Middle frontal gyrus (tissue), 1 donor: Measurements from ENCODE around the gene SLC16A4.

Experiments used
- DNase-seq: peaks from one replicate; pipeline ENCODE4 v3.0.0-alpha.2; 2015; ENCODE audit warnings: low spot score; ENCODE audit errors: extremely low spot score

Gene SLC16A4

DNA sequence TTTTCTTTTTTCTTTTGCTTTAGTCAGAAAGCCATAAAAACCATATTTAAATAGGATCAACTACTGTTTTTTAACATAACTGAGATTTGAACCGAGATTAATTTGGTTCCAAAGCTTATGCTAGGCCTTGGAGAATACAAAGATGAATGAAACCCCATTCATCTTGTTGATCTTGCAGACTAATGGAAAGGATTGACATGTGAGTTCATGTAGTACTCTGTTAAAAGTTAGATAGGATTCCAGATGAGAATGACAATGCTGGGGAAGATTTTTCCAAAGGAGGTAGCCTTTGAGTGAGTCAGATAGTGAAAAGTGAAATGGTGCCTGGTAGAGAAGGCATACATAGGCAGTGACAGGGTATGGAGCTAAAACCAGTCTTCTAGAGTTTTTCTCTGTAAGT is 29.0 kb downstream of the SLC16A4 start:
- DNase-seq, result no peak

DNA sequence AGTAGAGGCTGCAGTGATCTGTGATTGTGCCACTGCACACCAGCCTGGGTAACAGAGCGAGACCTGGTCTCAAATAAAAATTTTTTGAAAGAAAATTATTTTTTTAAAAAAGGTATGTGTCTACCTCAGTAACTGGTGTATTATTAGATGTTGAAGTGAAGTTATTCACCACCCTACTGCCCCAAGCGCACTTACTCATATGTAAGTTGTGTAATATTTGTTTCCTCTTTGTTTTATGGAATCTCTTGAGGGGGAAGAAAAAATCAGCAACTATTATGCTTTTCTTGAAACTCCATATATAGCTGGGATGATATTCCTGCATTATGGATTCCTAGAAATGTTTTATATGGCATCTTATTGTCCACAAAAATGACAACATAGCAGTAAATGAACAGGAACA is 30.4 kb downstream of the SLC16A4 start:
- DNase-seq, result no peak

GRCh38 chr1:110356379-110356778 is 34.4 kb downstream of the SLC16A4 start:
- DNase-seq, result no peak

DNA sequence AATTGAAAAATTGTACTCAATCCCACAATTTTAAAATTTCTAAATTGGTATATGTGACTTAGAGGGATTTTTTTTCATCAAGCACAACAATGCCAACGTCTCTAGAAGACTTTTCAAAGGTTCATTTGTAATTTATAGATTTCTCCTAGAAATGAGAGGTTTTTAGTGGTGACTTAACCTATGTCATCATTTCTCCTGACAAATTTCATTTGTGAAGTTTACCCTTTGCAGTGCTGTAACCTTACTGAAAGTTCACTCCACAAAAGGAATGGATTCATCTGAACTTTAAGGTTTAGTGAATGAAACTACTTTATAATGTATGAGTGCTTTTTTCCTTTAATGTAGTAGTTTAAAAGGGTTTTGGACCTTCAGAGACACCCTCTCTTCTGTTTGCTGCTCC is 35.5 kb downstream of the SLC16A4 start:
- no peak for DNase-seq

DNA sequence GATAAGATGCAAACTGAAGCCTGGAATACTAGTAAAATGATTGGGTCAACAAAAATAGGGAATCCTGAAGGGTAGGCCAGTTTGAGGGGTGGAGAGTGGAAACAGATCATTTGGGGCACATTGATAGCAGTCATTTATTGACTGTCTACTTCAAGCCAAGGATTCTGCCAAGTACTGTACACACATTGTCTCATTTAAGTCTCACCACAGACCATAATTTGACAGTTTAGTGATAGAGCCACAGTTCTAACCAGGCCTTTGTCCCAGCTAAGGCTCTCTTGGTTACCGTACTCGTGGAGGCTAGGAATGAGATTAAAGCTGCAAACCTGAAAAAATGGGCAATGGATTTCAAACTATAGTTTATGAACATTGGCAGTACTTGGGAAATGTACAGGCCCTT is 40.5 kb downstream of the SLC16A4 start:
- DNase-seq, result no peak

GRCh38 chr1:110348771-110349170 is 42.1 kb downstream of the SLC16A4 start:
- DNase-seq, result no peak

- DNase-seq, result no peak
Observed at GRCh38 chr1:110348050-110348449, 42.8 kb downstream of the SLC16A4 start.

DNA sequence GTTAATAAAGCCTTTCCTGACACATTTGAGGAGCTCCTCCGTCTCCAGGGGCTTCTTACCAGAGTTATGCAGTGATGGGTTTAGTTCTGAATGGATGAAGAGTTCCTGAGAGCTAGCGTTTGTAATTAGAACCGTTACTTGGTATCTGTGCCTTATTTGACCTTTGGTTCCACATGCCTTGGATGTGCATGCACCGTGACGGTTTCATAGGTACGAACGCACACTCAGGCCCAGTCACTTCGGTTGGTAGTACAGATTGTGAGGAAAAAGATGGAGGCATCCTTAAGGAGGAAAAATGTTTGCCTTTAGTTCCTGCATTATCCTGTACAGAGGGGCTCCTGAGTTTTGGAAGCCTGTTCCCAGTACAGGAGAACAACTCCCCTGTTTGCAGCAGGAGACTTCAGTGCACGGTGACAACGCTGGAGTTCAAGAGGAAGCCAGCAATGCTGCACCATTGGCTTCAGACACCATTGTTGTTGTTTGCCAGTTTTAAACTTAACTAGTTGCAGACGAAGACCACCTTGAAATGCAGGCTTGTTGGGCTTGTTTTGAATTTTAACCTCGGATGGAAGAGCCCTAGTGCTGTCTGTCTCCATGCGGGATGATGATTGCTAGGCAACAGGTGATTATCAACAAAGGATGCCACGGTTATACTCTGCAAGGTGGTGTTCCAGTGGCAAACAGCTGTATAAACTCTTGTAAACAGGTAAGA is 43.5 kb downstream of the SLC16A4 start:
- no peak for DNase-seq

DNA sequence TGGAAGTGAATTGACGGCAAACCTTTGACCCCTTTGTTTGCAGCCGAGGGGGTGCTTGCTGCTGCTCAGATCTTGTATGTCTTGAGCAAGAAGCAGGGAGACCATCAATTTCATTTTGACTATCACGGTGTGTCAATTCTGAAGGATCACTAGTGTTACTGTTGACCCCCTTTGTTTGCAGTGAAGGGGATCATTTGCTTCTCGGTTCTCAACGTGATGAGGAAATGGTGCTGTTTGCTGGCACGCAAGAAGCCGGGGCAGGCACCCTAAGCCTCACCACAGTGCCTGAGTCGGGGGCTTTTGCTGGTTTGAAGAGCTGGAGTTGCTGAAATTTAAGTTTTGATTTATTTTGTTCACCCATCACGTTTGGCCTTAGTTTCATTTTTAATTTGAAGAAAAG is 44.1 kb downstream of the SLC16A4 start:
- DNase-seq, result no peak

DNA sequence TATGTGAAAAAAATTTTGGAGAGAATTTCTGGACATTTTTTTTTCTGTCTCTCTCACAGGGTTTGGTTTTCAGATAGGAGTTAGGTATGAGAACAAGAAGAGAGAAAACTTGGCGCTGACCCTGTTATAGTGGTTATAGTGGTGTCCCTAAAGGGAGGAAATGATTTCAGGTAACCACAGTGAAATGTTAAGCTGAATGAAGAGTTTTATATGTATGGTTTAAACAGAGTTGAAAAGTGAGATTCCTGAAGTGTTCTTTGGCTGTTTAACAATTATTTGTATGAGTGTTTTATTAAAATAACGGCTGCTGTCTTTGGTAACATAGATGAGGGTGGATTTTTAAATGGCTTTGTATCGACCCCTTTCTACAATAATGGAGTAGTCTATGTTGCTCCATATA is 45.3 kb downstream of the SLC16A4 start:
- no peak for DNase-seq

DNA sequence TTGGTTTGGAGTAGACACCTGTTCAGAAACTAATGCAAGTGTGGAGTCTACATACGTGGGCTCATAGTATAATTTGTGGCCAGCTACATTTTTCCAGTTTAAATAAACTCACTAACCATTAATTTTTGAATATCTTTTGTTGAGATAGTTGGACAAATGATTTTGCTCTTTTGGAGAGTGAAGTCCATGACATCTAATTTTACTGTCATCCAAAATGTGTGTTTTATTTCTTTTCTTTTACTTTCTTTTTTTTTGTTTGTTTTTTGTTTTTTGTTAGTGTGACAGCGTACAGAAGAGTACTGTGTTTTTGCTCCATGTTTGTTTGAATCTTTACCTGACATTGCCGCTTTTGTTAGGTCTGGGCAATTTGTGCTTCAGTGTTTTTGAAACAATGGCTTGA is 46.7 kb downstream of the SLC16A4 start:
- DNase-seq, result no peak

DNA sequence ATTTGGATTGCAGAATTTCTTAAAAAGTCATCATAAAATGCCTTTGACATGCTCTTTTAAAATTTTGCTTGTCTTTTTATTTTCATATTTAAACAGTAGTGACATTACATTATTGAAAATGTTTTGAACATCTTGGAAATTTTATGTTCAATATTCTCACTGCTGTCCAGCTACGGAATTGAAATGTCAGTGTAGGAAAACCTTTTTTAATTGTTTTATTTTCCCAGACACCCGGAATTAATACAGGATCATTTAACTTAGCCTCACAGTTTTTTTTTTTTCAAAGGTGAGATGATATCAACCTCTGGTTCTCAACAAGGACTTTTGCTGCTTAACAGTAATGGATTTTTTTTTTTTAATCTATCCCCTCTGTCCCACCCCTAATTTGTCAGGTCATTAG is 47.6 kb downstream of the SLC16A4 start:
- DNase-seq, result no peak

DNA sequence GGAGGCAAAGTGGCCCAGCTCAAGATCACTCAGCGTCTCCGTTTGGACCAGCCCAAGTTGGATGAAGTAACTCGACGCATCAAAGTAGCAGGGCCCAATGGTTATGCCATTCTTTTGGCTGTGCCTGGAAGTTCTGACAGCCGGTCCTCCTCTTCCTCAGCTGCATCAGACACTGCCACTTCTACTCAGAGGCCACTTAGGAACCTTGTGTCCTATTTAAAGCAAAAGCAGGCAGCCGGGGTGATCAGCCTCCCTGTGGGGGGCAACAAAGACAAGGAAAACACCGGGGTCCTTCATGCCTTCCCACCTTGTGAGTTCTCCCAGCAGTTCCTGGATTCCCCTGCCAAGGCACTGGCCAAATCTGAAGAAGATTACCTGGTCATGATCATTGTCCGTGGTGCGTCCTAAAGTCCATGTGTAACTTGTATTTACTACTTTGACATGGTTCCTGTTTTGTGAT is 48.9 kb downstream of the SLC16A4 start:
- DNase-seq, result no peak

DNA sequence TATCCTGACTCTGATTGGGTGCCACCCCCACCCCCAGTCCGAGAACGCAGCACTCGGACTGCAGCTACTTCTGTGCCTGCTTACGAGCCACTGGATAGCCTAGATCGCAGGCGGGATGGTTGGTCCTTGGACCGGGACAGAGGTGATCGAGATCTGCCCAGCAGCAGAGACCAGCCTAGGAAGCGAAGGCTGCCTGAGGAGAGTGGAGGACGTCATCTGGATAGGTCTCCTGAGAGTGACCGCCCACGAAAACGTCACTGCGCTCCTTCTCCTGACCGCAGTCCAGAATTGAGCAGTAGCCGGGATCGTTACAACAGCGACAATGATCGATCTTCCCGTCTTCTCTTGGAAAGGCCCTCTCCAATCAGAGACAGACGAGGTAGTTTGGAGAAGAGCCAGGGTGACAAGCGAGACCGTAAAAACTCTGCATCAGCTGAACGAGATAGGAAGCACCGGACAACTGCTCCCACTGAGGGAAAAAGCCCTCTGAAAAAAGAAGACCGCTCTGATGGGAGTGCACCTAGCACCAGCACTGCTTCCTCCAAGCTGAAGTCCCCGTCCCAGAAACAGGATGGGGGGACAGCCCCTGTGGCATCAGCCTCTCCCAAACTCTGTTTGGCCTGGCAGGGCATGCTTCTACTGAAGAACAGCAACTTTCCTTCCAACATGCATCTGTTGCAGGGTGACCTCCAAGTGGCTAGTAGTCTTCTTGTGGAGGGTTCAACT is 49.5 kb downstream of the SLC16A4 start:
- no peak for DNase-seq

GRCh38 chr1:110340207-110340468 is 50.7 kb downstream of the SLC16A4 start:
- no peak for DNase-seq

- peak; percentile 4 for DNase-seq
Observed at GRCh38 chr1:110339407-110340206, 51.2 kb downstream of the SLC16A4 start.

DNA sequence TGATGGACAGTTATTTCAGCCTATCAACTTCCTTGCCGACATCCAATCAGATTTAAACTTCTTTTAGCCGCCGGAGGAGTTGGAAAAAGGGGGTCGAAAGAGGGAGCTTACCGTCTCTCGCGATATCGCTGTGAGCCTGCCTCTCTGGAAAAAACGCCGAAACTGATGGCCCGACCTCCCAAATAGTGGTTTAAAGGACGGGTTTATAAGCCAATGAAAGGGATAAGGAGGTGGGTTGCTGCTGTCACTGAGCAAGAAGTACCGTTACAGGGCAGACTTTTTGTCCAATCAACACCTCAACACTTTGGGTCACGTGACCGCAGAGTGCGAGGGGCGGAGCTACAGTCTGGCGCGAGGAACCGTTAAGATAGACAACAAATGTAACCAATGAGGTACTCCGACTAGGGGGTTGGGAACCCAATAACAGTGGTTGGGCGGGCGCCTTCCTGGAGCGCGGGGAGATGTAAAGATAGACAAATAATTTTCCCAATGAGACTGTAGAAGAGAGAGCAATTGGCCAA is 51.9 kb downstream of the SLC16A4 start, which contains the start of gene RBM15:
RBM15 (plus strand) TSS at position 492 of the 521 bp plus-strand sequence; CDS start at position 521, 29 bp downstream.
- DNase-seq, result peak; percentile 99

- DNase-seq, result no peak
Observed at GRCh38 chr1:110338309-110338885, 52.4 kb downstream of the SLC16A4 start.

GRCh38 chr1:110337704-110338308 is 53.0 kb downstream of the SLC16A4 start:
- DNase-seq, result peak; percentile 5

GRCh38 chr1:110336300-110337039 is 54.4 kb downstream of the SLC16A4 start:
- no peak for DNase-seq

DNA sequence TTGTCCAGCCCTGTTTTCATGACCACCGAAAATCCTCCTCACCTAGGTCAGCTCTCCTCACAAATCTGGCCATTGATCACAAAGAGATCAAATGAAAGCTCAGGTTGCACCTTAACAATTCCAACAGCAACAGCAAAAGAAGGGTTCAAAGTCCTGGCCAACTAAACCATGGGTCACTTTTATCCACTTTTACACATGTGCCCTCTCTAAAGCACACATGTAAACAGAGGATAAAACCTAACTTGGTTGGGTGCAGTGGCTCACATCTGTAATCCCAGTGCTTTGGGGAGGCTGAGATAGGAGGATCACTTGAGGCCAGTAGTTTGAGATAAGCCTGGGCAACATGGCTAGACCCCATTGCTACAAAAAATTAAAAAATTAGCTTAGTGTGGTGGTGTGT is 55.6 kb downstream of the SLC16A4 start:
- DNase-seq, result no peak
